PC-3 (cell line): ENCODE measurements around the gene FAM13A. TPM values are rescaled to one million over a fixed set of nuclear protein-coding genes. Genes with fewer than 3 reads are reported as not detected.

Source experiments
- ATAC-seq: fragments of 200-7000 bp; cut with Tn5 transposase; 2 replicates; pipeline ENCODE4 v1.9.1; 2020; ENCODE audit warnings: mild to moderate bottlenecking, moderate library complexity
- Bru-seq: library from RNA; stranded (reverse); fragments of 400-500 nt; gene quantifications from one replicate; lab custom pipeline; 2021; lab: Mats Ljungman, UMichigan
- BruChase-seq, 2 experiments: library from RNA; stranded (reverse); fragments of 400-500 nt; gene quantifications; one replicate each; lab custom pipeline; 2021; lab: Mats Ljungman, UMichigan
- BruUV-seq: library from RNA; stranded (reverse); fragments of 400-500 nt; replicated peaks from 2 replicates; lab custom pipeline; 2021; lab: Mats Ljungman, UMichigan
- CTCF ChIA-PET: fragments of 300-600 bp; sonication (Branson Sonifier 250); formaldehyde crosslinking; loops from one replicate; lab custom pipeline; 2022; ENCODE audit warnings: antibody characterized with exemption; lab: Charles Lee
- POLR2A ChIA-PET: fragments of 300-600 bp; sonication (Branson Sonifier 250); formaldehyde crosslinking; loops from one replicate; lab custom pipeline; 2022; ENCODE audit warnings: antibody characterized with exemption; ENCODE audit not compliant: unreplicated experiment; lab: Charles Lee
- DNase-seq: peaks from one replicate; pipeline ENCODE4 v3.0.0-alpha.2; 2015
- H2AFZ ChIP-seq: fragments of 300-600 bp; sonication (generic); 2 replicates; pipeline ENCODE4 v1.6.0; 2016; ENCODE audit warnings: antibody characterized with exemption, low read length
- H3F3A ChIP-seq: fragments of 300-600 bp; sonication (generic); one replicate; pipeline ENCODE4 v1.6.0; 2017; ENCODE audit warnings: antibody characterized with exemption, low read length, control low read depth, mild to moderate bottlenecking; ENCODE audit not compliant: unreplicated experiment
- H3K27ac ChIP-seq: fragments of 300-600 bp; sonication (generic); 2 replicates; pipeline ENCODE4 v1.5.1; 2016; ENCODE audit warnings: mild to moderate bottlenecking, low read length
- H3K27me3 ChIP-seq: fragments of 300-600 bp; sonication (generic); 2 replicates; pipeline ENCODE4 v1.6.1; 2016; ENCODE audit warnings: low read length, mixed read lengths
- H3K36me3 ChIP-seq: fragments of 300-600 bp; sonication (generic); 2 replicates; pipeline ENCODE4 v1.6.1; 2016; ENCODE audit warnings: low read depth, mixed run types, low read length, mixed read lengths
- H3K4me1 ChIP-seq: fragments of 300-600 bp; sonication (generic); 2 replicates; pipeline ENCODE4 v1.5.1; 2016; ENCODE audit warnings: low read length; ENCODE audit not compliant: insufficient read depth
- H3K4me2 ChIP-seq: fragments of 300-600 bp; sonication (generic); 2 replicates; pipeline ENCODE4 v1.6.0; 2016; ENCODE audit warnings: low read length
- H3K4me3 ChIP-seq: fragments of 300-600 bp; sonication (generic); 2 replicates; pipeline ENCODE4 v1.5.1; 2016; ENCODE audit warnings: mild to moderate bottlenecking, low read length, mixed read lengths
- H3K79me2 ChIP-seq: fragments of 300-600 bp; sonication (generic); 2 replicates; pipeline ENCODE4 v1.6.1; 2017; ENCODE audit warnings: low read length, mixed read lengths
- H3K9ac ChIP-seq: fragments of 300-600 bp; sonication (generic); 2 replicates; pipeline ENCODE4 v1.6.0; 2016; ENCODE audit warnings: mild to moderate bottlenecking, low read length
- H3K9me2 ChIP-seq: fragments of 300-600 bp; sonication (generic); replicated peaks from 2 replicates; pipeline ENCODE4 v1.6.1; 2016; ENCODE audit warnings: mixed run types, low read length, mixed read lengths
- H3K9me3 ChIP-seq: fragments of 300-600 bp; sonication (generic); 2 replicates; pipeline ENCODE4 v1.6.1; 2016; ENCODE audit warnings: low read length, mixed read lengths
- H4K20me1 ChIP-seq: fragments of 300-600 bp; sonication (generic); 2 replicates; pipeline ENCODE4 v1.6.1; 2016; ENCODE audit warnings: low read length, mixed read lengths
- CTCF ChIP-seq: fragments of 300-600 bp; sonication (generic); conservative IDR thresholded peaks from 2 replicates; pipeline ENCODE4 v1.5.1; 2017; ENCODE audit warnings: antibody characterized with exemption, low read depth, mild to moderate bottlenecking, low read length
- EZH2 ChIP-seq: fragments of 300-600 bp; sonication (generic); IDR thresholded peaks from one replicate; pipeline ENCODE4 v1.6.1; 2017; ENCODE audit warnings: antibody characterized with exemption, mild to moderate bottlenecking, low read length; ENCODE audit not compliant: unreplicated experiment
- EZH2phosphoT487 ChIP-seq: fragments of 300-600 bp; sonication (generic); IDR thresholded peaks from 2 replicates; pipeline ENCODE4 v1.6.1; 2018; ENCODE audit warnings: mild to moderate bottlenecking, antibody characterized with exemption, low read length, borderline replicate concordance
- intact Hi-C: fragments of 100-400 bp; cut with micrococcal nuclease; formaldehyde crosslinking; loops from 2 replicates; pipeline ENCODE4 v1.9.0; 2023
- long read RNA-seq: library from polyadenylated mRNA; unstranded; transcript quantifications from one replicate; pipeline ENCODE4 v2.0.0, GENCODE V29; 2021; ENCODE audit not compliant: unreplicated experiment
- total RNA-seq: library from RNA; depleted of rRNA; stranded (reverse); fragments of >200 nt; gene quantifications from 2 replicates; pipeline ENCODE4 v1.2.3, GENCODE V29; 2014; rRNA removed

The FAM13A gene
- total RNA-seq (8.6 and 14.6 TPM in 2 replicates), Bru-seq, nascent RNA (percentile 59 among the genes with signal in this experiment), BruChase-seq, experiment 1, labeled RNA remaining after a 6-hour chase (percentile 47 among the genes with signal in this experiment), BruChase-seq, experiment 2, labeled RNA remaining after a 2-hour chase (percentile 53 among the genes with signal in this experiment)
- long read RNA-seq, full-length matches to known transcripts: 6 of 26 reads
- long read RNA-seq, partial matches to known transcripts: 3 of 26 reads
- long read RNA-seq, other reads (novel, unspliced or antisense): 17 of 26 reads

GRCh38 chr4:89056953-89057398 is at the start of gene FAM13A:
Gene FAM13A, minus strand, starts transcription at chr4:89057185. Its CDS starts 221 bp downstream, at chr4:89056964.
- Histone ChIP-seq H3K9ac (peak within 1 kb of the TSS; percentile 52), H2AFZ (peak within 1 kb of the TSS; percentile 87), H3K4me1 (peaks cover 17% of the 10 kb centered on the region), H3K27ac (peak within 1 kb of the TSS; percentile 23), H4K20me1 (no peaks in the 10 kb centered on the region), H3K36me3 (no peaks in the 10 kb centered on the region), H3K79me2 (peaks cover 41% of the 10 kb centered on the region), H3K27me3 (no peaks in the 10 kb centered on the region), H3K9me3 (no peaks in the 10 kb centered on the region), H3F3A (no peaks in the 10 kb centered on the region), H3K9me2 (no peaks in the 10 kb centered on the region), H3K4me2 (peak within 1 kb of the TSS; percentile 89), H3K4me3 (peak within 1 kb of the TSS; percentile 80)
- intact Hi-C loops: loop anchor here (5.0 kb wide), 1 partner anchor 55 kb away; the partner anchor contains the start of gene TIGD2
- ChIA-PET POLR2A (interaction anchor here (0.5 to 0.6 kb wide), 2 partner anchors 10 to 84 kb away, joined by 3 to 15 read pairs; no protein-coding TSS in a partner anchor), CTCF (no interaction called here)
- DNase-seq (peak; percentile 86), ATAC-seq (peak; percentile 93)
- no TSS peak for BruUV-seq
- TF ChIP-seq CTCF (no peak), EZH2phosphoT487 (no peak), EZH2 (no peak)

- Histone ChIP-seq H3K4me2 (no peak overlapping the region), H3K9ac (no peak overlapping the region), H3K9me3 (no peaks in the 10 kb centered on the region), H3K4me3 (no peak overlapping the region), H3K27ac (no peak overlapping the region), H4K20me1 (no peaks in the 10 kb centered on the region), H3F3A (no peaks in the 10 kb centered on the region), H3K27me3 (peaks cover 5% of the 10 kb centered on the region; the same call in 1 of the 2 replicates), H3K36me3 (no peaks in the 10 kb centered on the region), H3K9me2 (no peaks in the 10 kb centered on the region), H3K4me1 (0 out of 2 replicates have a peak, but pooled peaks cover 6% of the 10 kb centered on the region), H2AFZ (no peak overlapping the region), H3K79me2 (no peaks in the 10 kb centered on the region)
- no peak for TF ChIP-seq EZH2
- ATAC-seq (no peak), DNase-seq (no peak)
- intact Hi-C loops: no loop called here
- ChIA-PET POLR2A (no interaction called here), CTCF (no interaction called here)
- BruUV-seq: no TSS peak
Observed at GRCh38 chr4:89105726-89106125, 48.7 kb upstream of the FAM13A start.

GRCh38 chr4:89101256-89102161 is 44.5 kb upstream of the FAM13A start:
- ChIA-PET POLR2A (no interaction called here), CTCF (no interaction called here)
- no peak overlapping the region for H3K9ac ChIP-seq
- H3K4me2 ChIP-seq: no peak overlapping the region
- ATAC-seq: no peak
- TF ChIP-seq EZH2phosphoT487 (no peak), CTCF (no peak), EZH2 (no peak)
- H3K27ac ChIP-seq: no peak overlapping the region
- H3K79me2 ChIP-seq: no peaks in the 10 kb centered on the region
- H3K27me3 ChIP-seq: no peaks in the 10 kb centered on the region
- H4K20me1 ChIP-seq: no peaks in the 10 kb centered on the region
- no peaks in the 10 kb centered on the region for H3K4me1 ChIP-seq
- no peaks in the 10 kb centered on the region for H3F3A ChIP-seq
- intact Hi-C loops: no loop called here
- BruUV-seq: no TSS peak
- no peak overlapping the region for H3K4me3 ChIP-seq
- DNase-seq: no peak
- H3K9me2 ChIP-seq: no peaks in the 10 kb centered on the region
- H3K36me3 ChIP-seq: no peaks in the 10 kb centered on the region
- no peaks in the 10 kb centered on the region for H3K9me3 ChIP-seq
- H2AFZ ChIP-seq: no peak overlapping the region
